ENCODE measurements around the gene VSTM2B. TPM values are rescaled to one million over a fixed set of nuclear protein-coding genes. Genes with fewer than 3 reads are reported as not detected.

The VSTM2B gene
- polyA plus RNA-seq, 1 donor (not counting 4 experiments of a cell fraction or from before 2014, with no cell fraction given), result not detected

- H3K9me1 ChIP-seq (ENCODE audit: control insufficient read depth, extremely low read depth, insufficient read depth, low read length), result no peaks in the 10 kb centered on the region
- H3K79me2 ChIP-seq (ENCODE audit: control insufficient read depth, insufficient read depth, low read length), result no peaks in the 10 kb centered on the region
- H3K36me3 ChIP-seq (ENCODE audit: control insufficient read depth in 2 of 2, extremely low read depth in 1 of 2, insufficient read depth in 2 of 2, low read length in 2 of 2), result no peaks in the 10 kb centered on the region
- H3K27ac ChIP-seq (ENCODE audit: control insufficient read depth, insufficient read depth, low read length), result no peak overlapping the region
- TF ChIP-seq EZH2 (IDR thresholded peaks at IDR 0.05; ENCODE audit: low read length), result no peak
- TF ChIP-seq, protein P1, sequence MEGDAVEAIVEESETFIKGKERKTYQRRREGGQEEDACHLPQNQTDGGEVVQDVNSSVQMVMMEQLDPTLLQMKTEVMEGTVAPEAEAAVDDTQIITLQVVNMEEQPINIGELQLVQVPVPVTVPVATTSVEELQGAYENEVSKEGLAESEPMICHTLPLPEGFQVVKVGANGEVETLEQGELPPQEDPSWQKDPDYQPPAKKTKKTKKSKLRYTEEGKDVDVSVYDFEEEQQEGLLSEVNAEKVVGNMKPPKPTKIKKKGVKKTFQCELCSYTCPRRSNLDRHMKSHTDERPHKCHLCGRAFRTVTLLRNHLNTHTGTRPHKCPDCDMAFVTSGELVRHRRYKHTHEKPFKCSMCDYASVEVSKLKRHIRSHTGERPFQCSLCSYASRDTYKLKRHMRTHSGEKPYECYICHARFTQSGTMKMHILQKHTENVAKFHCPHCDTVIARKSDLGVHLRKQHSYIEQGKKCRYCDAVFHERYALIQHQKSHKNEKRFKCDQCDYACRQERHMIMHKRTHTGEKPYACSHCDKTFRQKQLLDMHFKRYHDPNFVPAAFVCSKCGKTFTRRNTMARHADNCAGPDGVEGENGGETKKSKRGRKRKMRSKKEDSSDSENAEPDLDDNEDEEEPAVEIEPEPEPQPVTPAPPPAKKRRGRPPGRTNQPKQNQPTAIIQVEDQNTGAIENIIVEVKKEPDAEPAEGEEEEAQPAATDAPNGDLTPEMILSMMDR (optimal IDR thresholded peaks at IDR 0.05 in 1 of 3, IDR thresholded peaks at IDR 0.05 in 1 of 3, conservative IDR thresholded peaks at IDR 0.05 in 1 of 3; ENCODE audit: extremely low read depth in 1 of 3, insufficient read depth in 2 of 3, low read length in 3 of 3), result no peak
- no peak overlapping the region for H3K9ac ChIP-seq (ENCODE audit: control insufficient read depth, extremely low read depth, insufficient read depth, low read length)
- H3K9me3 ChIP-seq (ENCODE audit: control insufficient read depth, low read depth, low read length), result peaks cover 4% of the 10 kb centered on the region
- no peak for FAIRE-seq
- no peak for DNase-seq (ENCODE audit: low read depth, low spot score)
- H3K4me1 ChIP-seq (ENCODE audit: control insufficient read depth, extremely low read depth, insufficient read depth, low read length), result no peaks in the 10 kb centered on the region
- H3K4me3 ChIP-seq (ENCODE audit: control insufficient read depth in 2 of 3, extremely low read depth in 1 of 3, insufficient read depth in 2 of 3, low read depth in 1 of 3, low read length in 3 of 3), result no peak overlapping the region
- no peak overlapping the region for H2AFZ ChIP-seq (ENCODE audit: control insufficient read depth, low read length)
- H4K20me1 ChIP-seq (ENCODE audit: control insufficient read depth, extremely low read depth, insufficient read depth, low read length), result no peaks in the 10 kb centered on the region
- H3K4me2 ChIP-seq (ENCODE audit: control insufficient read depth, extremely low read depth, insufficient read depth, low read depth, low read length), result no peak overlapping the region
- dilution Hi-C loops (cut with MboI; ENCODE audit: extremely low pct_ligation_motif_present, low sequenced_read_pairs), result no loop called here
- H3K27me3 ChIP-seq (ENCODE audit: control insufficient read depth, extremely low read depth, insufficient read depth, low read length), result no peaks in the 10 kb centered on the region
Measured at GRCh38 chr19:29483944-29484581, 41.7 kb upstream of the VSTM2B start.

- Histone ChIP-seq H3K9me3 (ENCODE audit: control insufficient read depth, low read depth, low read length) (peaks cover 4% of the 10 kb centered on the region), H3K9ac (ENCODE audit: control insufficient read depth, extremely low read depth, insufficient read depth, low read length) (no peak overlapping the region), H3K9me1 (ENCODE audit: control insufficient read depth, extremely low read depth, insufficient read depth, low read length) (no peaks in the 10 kb centered on the region), H3K36me3 (ENCODE audit: control insufficient read depth in 2 of 2, extremely low read depth in 1 of 2, insufficient read depth in 2 of 2, low read length in 2 of 2) (no peaks in the 10 kb centered on the region), H3K4me1 (ENCODE audit: control insufficient read depth, extremely low read depth, insufficient read depth, low read length) (no peaks in the 10 kb centered on the region), H3K27me3 (ENCODE audit: control insufficient read depth, extremely low read depth, insufficient read depth, low read length) (no peaks in the 10 kb centered on the region), H3K4me3 (ENCODE audit: control insufficient read depth in 2 of 3, extremely low read depth in 1 of 3, insufficient read depth in 2 of 3, low read depth in 1 of 3, low read length in 3 of 3) (no peak overlapping the region), H3K79me2 (ENCODE audit: control insufficient read depth, insufficient read depth, low read length) (no peaks in the 10 kb centered on the region), H2AFZ (ENCODE audit: control insufficient read depth, low read length) (no peak overlapping the region), H3K4me2 (ENCODE audit: control insufficient read depth, extremely low read depth, insufficient read depth, low read depth, low read length) (no peak overlapping the region), H3K27ac (ENCODE audit: control insufficient read depth, insufficient read depth, low read length) (no peak overlapping the region), H4K20me1 (ENCODE audit: control insufficient read depth, extremely low read depth, insufficient read depth, low read length) (no peaks in the 10 kb centered on the region)
- dilution Hi-C loops (cut with MboI; ENCODE audit: extremely low pct_ligation_motif_present, low sequenced_read_pairs), result no loop called here
- DNase-seq (ENCODE audit: low read depth, low spot score) (no peak), FAIRE-seq (no peak)
- no peak for TF ChIP-seq EZH2 (IDR thresholded peaks at IDR 0.05; ENCODE audit: low read length)
- TF ChIP-seq, protein P1 (optimal IDR thresholded peaks at IDR 0.05 in 1 of 3, IDR thresholded peaks at IDR 0.05 in 1 of 3, conservative IDR thresholded peaks at IDR 0.05 in 1 of 3; ENCODE audit: extremely low read depth in 1 of 3, insufficient read depth in 2 of 3, low read length in 3 of 3), result no peak
Measured at GRCh38 chr19:29484876-29485275, 40.9 kb upstream of the VSTM2B start.
